SHP77 treated with DMSO at 0.1 percent for 48 hours (cell line): ENCODE measurements around the gene PSMC5.
"Not testable (repeated sequence)": the region's sequence is repeated elsewhere in the genome, so short reads cannot be mapped to it uniquely, and the experiment has no call there.

Experiments used
- DNase-seq: peaks from one replicate; lab custom pipeline; 2025; lab: John Stamatoyannopoulos, UW

PSMC5 gene

DNA sequence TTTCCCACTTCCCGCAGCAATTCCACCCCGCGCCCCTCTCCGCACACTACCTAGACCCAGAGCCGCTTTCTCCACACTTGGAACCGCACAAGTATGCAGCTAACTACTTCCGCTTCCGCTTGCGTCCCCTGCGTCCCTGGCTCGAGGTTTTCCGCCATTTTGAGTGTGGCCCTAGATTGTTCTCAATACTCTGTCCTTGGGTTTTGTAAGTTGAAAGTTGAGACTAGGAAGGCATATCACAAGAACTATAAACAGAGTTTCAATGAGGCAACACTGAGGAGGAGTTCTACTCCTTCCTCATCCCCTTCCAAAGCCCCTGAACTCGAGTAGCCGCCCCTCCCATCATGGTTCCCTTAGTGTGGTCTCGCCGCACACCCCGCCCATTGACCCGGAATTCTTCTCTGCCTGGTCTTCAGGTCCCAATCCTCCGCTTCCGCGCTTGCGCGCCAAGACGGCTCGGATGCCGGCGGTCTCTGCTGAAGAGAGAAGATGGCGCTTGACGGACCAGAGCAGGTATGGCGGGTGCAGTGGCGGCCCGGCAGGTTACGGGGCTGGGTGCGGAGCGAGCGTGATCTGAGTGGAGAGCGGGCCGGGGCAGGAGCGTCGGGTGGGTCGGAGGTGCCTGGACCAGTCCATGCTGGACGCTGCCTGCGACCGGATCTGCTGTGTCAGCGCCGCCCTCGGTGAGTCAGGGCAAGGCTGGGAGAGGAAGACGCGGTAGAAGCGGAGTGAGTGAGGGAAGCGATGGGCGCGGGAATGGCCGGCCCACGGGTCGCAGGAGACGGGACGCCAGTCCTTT lies at the start of gene PSMC5, which contains the start of gene FTSJ3:
Gene PSMC5 (plus strand): TSS at position 430 of the 799 bp plus-strand sequence. CDS start 60 bp downstream, at position 490.
Gene FTSJ3 (minus strand): TSS at position 662 of the 799 bp plus-strand sequence. CDS start 761 bp downstream, outside the sequence.
- DNase-seq: peak; percentile 90

DNA sequence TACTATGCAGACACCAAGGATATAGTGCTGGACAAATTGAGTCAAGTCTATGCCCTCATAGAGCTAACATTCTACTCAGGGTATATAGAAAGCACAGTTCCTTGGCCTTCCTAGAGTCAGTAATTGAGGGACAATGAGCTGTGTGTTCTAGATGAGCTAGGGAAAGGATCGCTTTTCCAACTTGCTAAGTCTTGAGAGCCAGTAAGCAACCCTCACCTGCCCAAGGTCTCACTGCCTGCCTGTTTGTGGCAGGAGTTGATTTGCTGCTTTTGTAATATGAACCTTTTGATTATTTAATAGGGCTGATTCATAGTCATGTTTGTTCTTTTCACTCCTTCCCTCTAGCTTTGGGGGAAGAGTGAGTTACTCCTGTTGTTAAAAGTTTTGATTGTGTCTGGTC lies 46.7 kb upstream of the PSMC5 start:
- no peak for DNase-seq

DNA sequence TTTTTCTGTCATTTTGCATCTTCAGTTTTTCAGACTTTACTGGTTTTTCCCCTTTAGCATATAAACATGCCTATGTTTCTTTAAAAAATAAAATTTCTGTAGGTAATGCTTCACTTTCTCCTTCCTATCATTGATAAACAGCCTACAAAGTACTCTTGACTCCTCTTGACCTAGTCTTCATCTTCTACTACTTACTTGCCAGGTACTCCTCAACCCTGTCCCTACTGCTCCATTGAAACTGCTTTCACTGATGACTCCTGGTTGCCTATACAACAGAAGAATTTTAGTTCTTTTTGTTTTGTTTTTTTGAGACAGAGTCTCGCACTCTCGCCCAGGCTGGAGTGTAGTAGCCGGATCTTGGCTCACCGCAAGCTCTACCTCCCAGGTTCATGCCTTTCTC lies 46.3 kb upstream of the PSMC5 start:
- no peak for DNase-seq

DNA sequence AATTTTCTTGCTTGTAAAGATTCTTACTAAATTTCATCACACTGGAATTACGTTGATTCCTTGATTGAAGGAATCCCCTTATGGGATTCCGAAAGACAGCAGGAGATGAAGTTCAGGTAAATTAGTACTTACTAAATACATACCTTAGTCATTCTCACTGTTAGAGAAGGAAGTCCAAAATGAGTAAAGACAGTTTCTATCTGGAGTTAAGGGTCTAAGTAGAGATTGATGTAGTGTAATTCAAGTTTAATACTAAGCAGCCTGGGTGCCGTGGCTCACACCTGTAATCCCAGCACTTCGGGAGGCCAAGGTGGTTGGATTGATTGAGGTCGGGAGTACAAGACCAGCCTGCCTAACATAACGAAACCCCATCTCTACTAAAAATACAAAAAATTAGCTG lies 43.7 kb upstream of the PSMC5 start:
- no peak for DNase-seq

DNA sequence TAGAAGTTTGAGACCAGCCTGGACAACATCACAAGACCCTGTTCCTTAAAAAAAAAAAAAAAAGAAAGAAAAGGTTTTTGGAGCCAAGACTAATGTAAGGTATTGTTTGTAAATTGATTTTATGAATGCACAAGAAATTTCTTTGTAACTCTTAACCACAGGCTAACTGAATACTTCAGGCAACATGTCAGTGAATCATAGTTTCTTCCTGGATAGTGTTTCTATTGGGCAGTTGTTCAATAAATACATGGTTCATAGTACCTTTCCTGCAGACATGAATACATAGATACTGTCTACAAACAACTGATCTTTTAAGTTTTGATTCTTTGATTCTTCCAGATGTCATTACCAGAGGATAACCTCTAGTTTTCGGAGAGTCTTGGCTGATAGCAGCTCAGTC lies 41.7 kb upstream of the PSMC5 start:
- no peak for DNase-seq

DNA sequence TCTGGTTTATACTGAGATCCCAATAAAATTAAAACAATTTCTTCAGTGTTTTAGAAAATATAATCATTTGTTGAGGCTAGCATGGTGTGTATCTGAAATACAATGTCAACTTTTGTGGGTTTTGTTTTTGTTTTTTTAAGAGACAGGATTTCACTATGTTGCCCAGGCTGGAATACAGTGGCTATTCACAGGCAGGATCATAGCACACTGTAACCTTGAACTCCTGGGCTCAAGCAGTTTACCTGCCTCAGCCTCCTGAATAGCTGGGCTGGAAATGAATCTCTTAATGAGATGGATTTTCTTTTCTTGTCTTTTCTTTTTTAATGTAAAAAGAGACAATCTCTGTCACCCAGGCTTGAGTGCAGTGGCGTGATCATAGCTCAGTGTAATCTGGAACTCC lies 41.1 kb upstream of the PSMC5 start:
- DNase-seq: no peak

DNA sequence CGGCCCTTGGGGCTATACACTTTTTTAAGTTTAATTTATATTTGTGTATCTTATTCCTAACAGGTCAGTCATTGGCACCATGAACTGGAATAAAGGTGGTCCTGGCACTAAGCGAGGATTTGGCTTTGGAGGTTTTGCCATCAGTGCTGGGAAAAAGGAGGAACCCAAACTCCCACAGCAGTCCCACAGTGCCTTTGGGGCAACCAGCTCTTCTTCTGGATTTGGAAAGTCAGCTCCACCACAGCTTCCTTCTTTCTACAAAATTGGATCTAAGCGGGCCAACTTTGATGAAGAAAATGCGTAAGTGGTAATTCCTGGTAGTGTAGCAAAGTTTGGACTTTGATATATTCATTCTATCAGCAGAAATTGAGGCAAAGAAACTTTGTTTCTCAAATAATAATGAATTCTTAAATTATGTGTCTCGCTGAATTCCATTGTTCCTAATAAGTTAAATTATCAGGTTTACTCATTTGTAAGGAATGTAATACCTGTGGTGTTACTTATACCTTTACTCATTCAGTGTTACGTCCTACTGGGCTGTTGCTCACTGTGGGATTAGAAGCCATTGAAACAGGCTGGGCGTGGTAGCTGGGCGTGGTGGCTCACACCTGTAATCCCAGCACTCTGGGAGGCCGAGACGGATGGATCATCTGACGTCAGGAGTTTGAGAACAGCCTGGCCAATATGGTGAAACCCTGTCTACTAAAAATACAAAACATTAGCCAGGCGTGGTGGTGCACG lies 40.1 kb upstream of the PSMC5 start:
- DNase-seq: no peak

DNA sequence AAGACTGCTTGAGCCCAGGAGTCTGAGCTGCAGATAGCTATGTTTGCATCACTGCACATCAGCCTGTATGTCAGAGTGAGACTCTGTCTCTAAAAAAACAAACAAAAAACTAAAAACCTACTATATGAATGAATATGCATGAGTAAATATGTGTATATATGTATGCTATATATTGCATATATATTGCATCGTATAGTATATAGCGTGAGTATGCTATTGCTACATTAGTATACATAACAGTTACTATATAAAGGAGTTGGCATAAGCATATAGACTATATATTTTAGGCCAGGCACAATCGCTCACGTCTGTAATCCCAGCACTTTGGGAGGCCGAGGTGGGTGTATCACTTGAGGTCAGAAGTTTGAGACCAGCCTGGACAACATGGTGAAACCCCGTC lies 37.2 kb upstream of the PSMC5 start:
- DNase-seq: no peak

DNA sequence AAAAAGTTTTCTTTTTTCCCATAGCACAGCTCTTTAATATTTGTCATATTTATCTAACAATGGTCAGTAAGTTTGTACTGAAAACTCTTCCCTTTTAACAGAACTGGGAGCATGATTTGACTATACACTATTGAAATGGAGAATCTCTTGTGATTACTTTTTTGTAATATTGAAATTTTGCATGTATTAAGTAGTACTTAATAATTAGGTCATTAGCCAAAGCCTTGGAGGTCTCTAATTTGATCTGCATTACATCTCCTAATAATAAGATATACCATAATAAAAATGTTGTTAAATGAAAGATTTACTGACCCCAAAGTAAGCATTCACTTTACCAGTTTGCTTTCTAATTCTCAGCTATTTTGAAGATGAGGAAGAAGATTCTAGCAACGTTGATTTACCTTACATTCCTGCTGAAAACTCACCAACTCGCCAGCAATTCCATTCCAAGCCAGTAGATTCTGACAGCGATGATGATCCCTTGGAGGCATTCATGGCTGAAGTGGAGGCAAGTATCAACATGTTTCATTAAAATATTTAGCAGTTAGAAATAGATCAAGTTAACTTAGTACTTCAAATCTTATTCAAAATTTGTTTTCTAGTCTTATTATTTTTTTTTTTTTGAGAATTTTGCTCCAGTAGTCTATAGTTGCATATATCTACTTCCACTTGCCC lies 35.0 kb upstream of the PSMC5 start:
- DNase-seq: no peak

DNA sequence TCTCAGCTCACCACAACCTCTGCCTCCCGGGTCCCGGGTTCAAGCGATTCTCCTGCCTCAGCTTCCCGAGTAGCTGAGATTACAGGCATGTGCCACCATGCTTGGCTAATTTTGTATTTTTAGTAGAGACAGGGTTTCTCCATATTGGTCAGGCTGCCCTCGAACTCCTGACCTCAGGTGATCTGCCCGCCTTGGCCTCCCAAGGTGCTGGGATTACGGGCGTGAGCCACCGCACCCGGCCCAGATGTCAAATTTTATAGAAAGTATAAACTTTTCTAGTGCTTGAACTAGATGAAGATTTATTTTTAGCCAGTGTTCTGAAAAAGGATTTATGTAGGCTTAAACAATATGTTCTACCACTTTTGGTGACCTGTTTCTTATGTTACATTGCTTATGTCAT lies 30.9 kb upstream of the PSMC5 start:
- not testable (repeated sequence) for DNase-seq

DNA sequence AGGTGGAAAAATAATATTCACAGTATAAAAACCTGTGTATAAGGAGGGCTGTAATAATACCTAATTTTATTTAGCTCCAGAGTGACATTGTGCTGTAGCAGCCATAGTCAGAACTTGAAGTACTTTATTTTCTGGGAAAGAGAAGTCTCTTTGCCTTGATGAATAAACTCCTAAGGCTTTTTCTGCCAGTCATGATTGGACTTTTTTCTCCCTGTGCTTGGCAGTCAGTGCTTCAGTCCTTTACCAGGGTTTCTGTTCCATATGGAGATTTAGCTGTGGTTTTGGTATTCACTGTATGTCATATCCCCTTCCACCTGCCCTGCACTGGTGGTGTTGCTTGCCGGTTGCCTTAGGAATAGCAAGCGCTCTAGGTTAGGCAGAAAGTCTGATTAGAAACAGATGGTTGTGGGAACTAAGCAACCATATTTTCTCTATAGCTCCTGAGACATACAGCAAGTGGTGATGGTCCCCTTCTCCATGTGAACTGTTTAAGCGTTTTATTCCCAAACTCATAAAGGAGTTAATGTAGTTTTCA lies 28.6 kb upstream of the PSMC5 start:
- no peak for DNase-seq

DNA sequence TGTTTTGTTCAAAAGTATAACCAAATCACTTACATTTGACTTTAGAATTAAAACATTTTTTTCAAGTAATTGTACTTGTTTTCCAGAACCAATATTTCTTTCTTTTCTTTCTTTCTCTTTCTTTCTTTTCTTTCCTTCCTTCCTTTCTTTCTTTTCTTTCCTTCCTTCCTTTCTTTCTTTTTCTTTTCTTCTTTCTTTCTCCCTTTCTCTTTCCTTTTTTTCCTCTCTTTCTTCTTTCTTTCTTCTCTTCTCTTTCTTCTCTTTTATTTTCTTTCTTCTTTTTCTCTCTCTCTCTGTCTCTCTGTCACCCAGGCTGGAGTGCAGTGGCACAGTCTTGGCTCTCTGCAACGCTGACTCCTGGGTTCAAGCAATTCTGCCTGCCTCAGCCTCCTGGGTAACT lies 26.4 kb upstream of the PSMC5 start:
- no peak for DNase-seq

DNA sequence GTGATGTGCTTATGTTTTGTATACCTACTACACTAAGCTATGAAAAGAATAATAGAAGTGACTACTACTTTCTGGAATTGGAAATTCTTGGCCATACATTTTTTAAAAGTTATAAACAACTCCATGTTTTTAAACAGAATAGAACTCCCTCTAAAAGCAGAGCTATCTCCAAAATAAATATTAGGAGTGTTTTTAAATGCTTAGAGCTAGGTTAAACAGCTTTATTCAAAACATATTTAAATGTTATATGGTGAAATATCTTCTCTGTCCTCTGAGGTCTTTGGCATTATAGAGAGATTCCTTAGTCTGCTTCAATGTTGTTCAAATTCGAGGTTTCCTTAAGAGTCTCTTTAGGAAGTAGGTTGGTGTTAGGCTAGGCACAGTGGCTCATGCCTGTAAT lies 22.9 kb upstream of the PSMC5 start:
- no peak for DNase-seq

DNA sequence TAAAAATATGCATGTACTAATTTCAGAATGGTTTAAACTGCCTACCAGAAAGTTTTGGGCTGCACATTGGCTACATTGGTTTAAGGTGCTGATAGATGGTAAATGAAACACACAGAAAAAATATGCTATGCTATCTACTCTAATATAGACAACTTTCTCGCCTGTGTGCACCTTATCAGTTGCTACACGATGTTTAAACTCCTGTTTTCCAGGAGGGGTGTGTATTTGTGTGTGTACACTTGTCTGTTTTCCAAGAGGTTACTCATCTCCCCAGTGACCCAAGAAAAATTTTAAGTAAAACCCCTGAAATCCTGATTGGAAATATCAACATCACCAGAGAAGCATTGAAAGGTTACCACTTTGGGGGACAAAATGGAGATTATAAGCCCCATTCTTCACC lies 21.6 kb upstream of the PSMC5 start:
- no peak for DNase-seq

DNA sequence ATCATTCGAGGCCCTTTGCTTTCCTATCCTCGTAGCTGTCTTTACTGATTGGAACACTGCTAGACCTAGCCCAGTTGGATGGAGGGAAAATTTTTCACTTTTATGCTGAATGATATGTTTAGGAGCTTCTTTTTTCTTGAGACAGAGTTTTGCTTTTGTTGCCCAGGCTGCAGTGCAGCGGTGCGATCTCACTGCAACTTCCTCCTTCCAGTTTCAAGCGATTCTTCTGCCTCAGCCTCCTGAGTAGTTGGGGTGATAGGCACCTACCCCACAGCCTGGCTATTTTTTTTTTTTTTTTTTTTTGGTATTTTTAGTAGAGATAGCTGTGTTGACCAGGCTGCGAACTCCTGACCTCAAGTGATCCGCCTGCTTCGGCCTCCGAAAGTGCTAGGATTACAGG lies 17.3 kb upstream of the PSMC5 start:
- no peak for DNase-seq

DNA sequence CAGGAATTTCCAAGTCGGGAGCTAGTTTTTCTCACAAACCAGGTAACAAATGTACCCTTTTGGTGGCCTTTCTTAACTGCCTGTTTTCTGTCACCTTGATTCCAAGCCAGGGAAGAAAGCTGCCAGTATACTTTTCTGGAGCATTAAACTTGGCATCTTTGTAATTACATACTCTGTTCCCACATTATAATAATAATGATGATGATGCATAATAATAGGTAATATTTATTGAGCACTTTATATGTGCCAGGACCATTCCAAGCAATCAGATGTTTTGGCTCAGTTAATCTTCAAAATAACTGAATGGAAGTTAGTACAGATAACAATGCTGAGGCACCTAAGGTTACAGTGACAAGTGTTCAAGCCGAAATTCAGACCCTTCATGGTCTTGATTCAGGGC lies 11.1 kb upstream of the PSMC5 start:
- DNase-seq: no peak

DNA sequence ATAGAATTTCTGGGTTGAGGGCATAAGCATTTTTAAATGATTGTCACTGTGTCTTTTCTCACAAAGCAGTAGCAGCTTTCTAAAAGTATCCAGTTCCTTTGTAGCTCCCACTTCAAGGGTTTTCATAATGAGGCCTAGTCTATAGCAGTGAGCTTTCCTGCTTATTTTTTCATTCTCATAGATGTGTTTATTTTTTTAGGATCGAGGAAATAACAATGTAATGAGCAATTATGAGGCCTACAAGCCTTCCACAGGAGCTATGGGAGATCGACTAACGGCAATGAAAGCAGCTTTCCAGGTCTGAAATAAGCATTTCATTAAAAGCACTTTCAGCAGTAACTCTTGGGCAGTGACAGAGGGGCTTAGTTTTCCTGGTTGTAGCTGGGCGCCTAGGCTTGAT lies 10.6 kb upstream of the PSMC5 start:
- no peak for DNase-seq

DNA sequence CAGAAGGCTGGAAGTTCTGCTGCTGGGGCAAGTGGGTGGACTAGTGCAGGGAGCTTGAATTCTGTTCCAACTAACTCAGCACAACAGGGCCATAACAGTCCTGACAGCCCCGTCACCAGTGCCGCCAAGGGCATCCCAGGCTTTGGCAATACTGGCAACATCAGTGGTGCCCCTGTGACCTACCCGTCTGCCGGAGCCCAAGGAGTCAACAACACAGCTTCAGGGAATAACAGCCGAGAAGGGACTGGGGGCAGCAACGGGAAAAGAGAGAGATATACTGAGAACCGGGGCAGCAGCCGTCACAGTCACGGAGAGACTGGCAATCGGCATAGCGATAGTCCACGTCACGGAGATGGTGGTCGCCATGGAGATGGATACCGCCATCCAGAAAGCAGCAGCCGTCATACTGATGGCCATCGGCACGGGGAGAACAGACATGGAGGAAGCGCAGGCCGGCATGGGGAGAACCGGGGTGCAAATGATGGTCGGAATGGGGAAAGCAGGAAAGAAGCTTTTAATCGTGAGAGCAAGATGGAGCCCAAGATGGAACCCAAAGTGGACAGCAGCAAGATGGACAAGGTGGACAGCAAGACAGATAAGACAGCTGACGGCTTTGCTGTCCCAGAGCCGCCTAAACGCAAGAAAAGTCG lies 9.4 kb upstream of the PSMC5 start:
- no peak for DNase-seq

DNA sequence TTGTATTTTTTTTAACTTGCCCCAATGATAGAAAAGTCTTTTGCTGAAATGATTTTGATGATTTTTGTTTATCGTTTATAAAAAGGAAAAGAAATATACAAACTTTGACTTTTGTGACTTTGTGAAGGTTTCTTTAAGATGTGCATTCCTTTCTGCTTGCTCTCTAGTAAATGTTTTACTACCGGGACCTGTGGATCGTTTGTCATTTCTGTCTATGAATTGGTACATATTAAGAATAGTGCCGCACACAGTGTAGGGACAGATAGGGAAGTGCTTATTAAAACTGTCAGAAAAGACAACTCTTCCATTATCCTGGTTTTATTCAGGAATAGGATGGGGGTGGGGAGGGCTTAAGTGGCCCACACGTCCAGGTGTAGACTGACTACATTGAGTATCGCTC lies 8.1 kb upstream of the PSMC5 start:
- DNase-seq: no peak

DNA sequence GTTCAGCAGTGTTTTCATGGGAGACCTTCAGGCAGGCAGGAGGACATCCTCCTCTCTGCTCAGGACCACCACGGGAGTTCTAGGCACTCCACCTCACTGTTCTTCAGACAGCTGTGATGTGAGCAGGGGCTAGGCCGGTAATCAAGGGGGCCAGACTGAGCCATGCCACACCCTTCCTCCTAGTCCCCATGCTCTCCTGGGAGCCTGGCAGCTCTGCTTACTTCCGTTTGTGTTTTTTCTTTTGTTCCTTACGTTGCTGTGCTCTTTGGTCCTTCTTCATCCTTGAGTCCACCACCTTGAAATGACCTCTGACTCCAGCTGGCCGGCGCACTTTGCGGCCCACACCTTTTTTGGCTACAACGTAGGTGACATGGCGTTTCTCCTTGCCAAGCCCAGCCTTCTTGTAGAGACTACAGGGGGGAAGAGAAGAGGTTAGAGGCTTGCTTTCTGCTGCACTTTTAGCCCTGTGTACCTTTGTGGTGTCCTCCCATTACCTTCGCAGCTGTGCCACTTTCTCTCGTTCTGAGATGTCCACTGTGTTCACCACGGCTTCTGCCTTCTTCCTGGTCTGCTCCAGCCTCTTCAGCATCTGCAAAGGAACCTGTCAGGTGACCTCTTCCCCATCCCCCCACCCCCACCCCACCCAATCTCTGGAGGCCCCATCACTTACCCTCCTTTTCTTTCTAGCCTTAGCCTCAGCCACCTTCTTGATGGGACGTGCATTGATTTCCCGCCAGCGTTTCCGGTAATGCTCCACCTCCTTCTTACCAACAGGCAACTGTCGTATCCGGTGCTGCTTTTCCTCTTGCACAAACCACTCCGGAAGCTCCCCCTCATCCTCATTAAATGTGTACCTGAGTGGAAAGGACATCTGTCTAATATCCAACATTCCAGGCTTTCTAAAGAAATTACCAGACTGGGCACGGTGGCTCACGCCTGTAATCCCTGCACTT lies 7.4 kb upstream of the PSMC5 start:
- no peak for DNase-seq
